AG09319 (cell line): ENCODE data around the gene GPX1.
A peak's percentile ranks its signal among the peaks of the same experiment; 100 is the strongest.
"Not testable (repeated sequence)": the region's sequence is repeated elsewhere in the genome, so short reads cannot be mapped to it uniquely, and the experiment has no call there.

Experiments
- DNase-seq: peaks from one replicate; pipeline ENCODE4 v3.0.0-alpha.2; 2010; ENCODE audit warnings: low read depth; ENCODE audit errors: extremely low read depth
- TF ChIP-seq, protein P1 (sequence below): IDR thresholded peaks from 2 replicates; pipeline ENCODE4 v1.5.1; 2011; ENCODE audit warnings: low read depth, mild to moderate bottlenecking, inconsistent platforms, low read length, moderate library complexity

GPX1 gene

DNA sequence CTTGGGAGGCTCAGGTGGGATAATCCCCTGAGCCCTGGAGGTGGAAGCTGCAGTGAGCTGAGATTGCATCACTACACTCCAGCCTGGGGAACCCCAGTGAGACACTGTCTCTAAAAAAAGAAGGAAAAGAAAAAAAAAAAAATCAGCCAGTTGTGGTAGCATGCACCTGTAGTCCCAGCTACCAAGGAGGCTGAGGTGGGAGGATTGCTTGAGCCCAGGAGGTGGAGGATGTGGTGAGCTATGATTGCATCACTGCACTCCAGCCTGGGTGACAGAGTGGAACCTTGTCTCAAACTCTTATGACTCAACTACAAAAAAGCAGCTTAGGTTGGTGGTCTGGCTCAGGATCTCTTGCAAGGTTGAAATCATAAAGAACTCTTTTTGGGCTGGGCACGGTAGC, 19.3 kb upstream of the GPX1 start:
- no peak for DNase-seq
- TF ChIP-seq, protein P1, sequence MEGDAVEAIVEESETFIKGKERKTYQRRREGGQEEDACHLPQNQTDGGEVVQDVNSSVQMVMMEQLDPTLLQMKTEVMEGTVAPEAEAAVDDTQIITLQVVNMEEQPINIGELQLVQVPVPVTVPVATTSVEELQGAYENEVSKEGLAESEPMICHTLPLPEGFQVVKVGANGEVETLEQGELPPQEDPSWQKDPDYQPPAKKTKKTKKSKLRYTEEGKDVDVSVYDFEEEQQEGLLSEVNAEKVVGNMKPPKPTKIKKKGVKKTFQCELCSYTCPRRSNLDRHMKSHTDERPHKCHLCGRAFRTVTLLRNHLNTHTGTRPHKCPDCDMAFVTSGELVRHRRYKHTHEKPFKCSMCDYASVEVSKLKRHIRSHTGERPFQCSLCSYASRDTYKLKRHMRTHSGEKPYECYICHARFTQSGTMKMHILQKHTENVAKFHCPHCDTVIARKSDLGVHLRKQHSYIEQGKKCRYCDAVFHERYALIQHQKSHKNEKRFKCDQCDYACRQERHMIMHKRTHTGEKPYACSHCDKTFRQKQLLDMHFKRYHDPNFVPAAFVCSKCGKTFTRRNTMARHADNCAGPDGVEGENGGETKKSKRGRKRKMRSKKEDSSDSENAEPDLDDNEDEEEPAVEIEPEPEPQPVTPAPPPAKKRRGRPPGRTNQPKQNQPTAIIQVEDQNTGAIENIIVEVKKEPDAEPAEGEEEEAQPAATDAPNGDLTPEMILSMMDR, result no peak

DNA sequence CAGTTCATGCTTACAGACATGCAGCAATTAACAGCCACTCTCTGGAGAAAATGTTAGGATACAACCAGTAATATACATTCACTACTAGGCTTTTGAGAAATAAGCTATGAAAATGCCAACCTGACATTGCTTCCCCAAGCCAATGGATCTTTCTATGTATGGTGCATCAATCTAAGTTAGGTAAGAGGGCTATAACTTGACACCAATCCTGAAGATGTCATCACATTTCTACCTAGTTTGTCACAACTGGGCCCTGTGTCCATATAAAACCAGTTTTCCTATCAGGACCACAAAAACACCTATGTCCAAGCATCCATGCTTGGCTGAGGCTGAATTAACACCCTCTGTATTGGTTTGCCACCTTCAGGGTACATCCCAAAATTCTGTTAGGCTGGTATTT, 13.8 kb upstream of the GPX1 start:
- TF ChIP-seq, protein P1, result no peak
- no peak for DNase-seq

DNA sequence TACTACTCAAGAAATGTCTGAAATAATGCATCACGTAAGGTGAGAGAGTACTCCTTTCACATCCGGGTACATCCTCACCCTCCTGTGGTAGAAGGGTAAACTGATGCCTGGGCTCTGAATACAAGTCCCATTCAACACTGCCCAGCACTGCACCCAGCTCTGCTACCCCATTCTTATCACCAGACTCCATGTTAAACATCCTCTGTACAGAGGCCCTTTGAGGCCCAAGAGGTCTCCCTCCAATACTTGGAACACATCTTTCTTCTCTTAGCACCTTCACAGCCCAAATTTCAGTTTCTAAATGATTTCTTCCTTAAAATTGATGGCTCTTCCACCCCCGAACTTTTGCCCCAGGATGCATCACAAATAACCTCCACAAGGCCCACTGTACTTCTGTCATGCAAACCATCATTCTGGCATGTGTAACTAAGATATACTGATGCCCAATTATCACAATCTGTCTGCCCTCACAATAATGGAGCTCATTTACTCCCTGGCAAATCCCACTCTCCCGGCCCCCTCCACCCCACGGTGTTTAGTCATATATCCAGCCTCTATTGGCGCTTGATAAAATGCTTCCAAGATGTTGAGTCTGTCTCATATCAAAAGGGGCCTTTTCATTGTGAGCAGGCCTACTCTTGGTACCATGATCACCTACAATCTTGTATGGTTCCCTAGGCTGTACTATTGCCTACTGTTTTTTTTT, 12.6 kb upstream of the GPX1 start:
- TF ChIP-seq, protein P1, result no peak
- DNase-seq, result no peak

DNA sequence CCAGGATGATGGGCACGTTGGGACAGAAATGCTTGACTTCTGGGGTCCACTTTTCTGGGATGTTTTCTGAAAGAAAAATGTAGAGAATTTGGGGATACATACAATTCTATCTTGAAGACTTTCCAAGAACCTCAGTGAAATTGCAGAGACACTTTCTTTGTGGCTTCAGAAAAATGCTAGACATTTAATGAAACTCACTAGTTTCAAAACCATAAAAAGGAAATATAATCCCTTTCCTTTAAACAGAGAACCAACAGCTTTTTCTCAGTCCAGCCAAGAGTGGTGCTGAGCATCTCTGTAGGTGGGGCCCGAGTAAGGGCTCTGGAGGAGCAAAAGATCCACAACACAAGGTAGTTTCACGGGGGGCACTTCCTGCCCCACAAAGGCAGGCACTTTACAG, 4.4 kb upstream of the GPX1 start:
- TF ChIP-seq, protein P1, result no peak
- no peak for DNase-seq

DNA sequence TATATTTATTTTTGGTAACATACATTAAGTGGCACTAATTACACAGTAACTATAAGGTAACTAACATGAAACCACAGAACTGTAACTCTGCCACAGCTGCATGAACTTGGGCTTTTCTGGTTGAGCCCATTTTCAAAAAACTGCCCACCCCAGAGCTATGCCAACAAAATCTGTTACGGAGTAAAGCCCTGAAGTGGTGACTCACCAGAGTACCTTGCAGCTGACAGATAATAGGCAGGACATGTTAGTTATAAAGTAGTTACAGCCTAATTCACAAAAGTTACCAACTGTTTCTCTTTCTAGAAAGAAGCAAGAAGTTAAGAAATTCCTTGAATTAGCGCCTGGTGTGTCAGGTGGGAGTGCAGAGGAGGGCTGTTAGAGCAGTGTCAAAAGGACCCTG, 1.5 kb upstream of the GPX1 start:
- DNase-seq, result no peak
- TF ChIP-seq, protein P1, result no peak

DNA sequence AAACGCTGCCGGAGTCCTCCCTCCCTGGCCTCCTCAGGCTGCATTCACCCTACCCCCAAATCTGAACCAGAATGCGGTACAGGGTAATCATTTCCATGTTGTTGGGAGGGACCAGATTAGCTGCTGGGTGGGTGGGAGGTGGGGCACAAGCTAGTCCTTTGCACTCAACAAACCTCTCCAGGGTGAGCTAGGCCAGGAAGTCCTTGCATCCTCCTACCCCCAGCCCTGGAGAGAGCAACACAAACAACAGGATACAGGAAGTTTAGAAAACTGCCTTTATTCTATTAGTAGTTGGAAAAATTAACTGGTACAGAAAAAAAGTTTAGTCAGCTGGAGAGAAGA, 702 bp upstream of the GPX1 start:
- DNase-seq, result no peak
- TF ChIP-seq, protein P1, result no peak

DNA sequence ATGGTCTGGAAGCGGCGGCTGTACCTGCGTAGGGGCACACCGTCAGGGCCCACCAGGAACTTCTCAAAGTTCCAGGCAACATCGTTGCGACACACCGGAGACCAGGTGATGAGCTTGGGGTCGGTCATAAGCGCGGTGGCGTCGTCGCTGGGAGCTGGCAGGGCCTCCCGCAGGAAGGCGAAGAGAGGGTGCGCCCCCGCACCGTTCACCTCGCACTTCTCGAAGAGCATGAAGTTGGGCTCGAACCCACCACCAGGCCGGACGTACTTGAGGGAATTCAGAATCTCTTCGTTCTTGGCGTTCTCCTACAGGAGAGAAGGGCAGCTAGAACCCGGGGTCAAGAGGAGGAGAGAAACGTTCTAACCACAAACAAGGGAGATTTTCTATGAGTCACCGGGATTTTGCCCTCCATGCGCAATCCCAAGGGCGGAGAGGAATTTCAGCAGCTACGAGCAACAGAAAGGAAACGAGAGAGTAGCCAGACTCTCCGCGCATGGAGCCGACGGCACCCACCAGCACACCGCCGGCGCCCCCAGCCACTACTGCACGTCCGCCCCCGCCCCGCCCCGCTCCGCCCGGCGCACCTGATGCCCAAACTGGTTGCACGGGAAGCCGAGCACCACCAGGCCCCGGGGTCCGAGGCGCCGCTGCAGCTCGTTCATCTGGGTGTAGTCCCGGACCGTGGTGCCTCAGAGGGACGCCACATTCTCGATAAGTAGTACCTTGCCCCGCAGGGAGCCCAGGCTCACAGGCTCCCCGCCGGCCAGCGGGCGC, 523 bp downstream of the GPX1 start:
- peak; percentile 70 for DNase-seq

DNA sequence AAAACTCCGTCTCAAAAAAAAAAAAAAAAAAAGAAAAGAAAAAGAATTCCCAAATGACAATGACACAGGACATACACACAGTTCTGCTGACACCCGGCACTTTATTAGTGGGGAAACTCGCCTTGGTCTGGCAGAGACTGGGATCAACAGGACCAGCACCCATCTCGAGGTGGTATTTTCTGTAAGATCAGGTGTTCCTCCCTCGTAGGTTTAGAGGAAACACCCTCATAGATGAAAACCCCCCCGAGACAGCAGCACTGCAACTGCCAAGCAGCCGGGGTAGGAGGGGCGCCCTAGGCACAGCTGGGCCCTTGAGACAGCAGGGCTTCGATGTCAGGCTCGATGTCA, 1.1 kb downstream of the GPX1 start:
- DNase-seq, result not testable (repeated sequence)
